DOHH2 (cell line): ENCODE results near the gene RCL1.

Experiments
- H3F3A ChIP-seq: fragments of 200-600 bp; sonication (generic), shearing (Covaris generic); 2 replicates; pipeline ENCODE4 v1.6.0; 2016; ENCODE audit warnings: antibody characterized with exemption, mild to moderate bottlenecking; ENCODE audit not compliant: control insufficient read depth, insufficient read depth
- H3K27ac ChIP-seq: fragments of 200-600 bp; sonication (generic); 2 replicates; pipeline ENCODE4 v1.5.1; 2014; ENCODE audit warnings: low read depth, mild to moderate bottlenecking, low read length, moderate library complexity
- H3K27me3 ChIP-seq: fragments of 200-600 bp; sonication (generic); 2 replicates; pipeline ENCODE4 v1.6.1; 2014; ENCODE audit warnings: mild to moderate bottlenecking, low read length, mixed read lengths; ENCODE audit not compliant: control insufficient read depth
- H3K36me3 ChIP-seq: fragments of 200-600 bp; sonication (generic); 2 replicates; pipeline ENCODE4 v1.6.1; 2014; ENCODE audit warnings: mild to moderate bottlenecking, low read length, moderate library complexity, mixed read lengths; ENCODE audit not compliant: control insufficient read depth
- H3K4me1 ChIP-seq: fragments of 200-600 bp; sonication (generic); 2 replicates; pipeline ENCODE4 v1.6.1; 2014; ENCODE audit warnings: mild to moderate bottlenecking, low read length, mixed read lengths; ENCODE audit not compliant: control insufficient read depth
- H3K4me2 ChIP-seq: fragments of 200-600 bp; sonication (generic); 2 replicates; pipeline ENCODE4 v1.6.0; 2014; ENCODE audit warnings: mild to moderate bottlenecking, low read length, moderate library complexity
- H3K4me3 ChIP-seq: fragments of 200-600 bp; sonication (generic); 2 replicates; pipeline ENCODE4 v1.5.1; 2014; ENCODE audit warnings: mild to moderate bottlenecking, low read length, mixed read lengths
- H3K79me2 ChIP-seq: fragments of 200-600 bp; sonication (generic); 2 replicates; pipeline ENCODE4 v1.6.1; 2014; ENCODE audit warnings: mild to moderate bottlenecking, low read length, mixed read lengths; ENCODE audit not compliant: control insufficient read depth
- H3K9me2 ChIP-seq: fragments of 200-600 bp; sonication (generic); replicated peaks from 2 replicates; pipeline ENCODE4 v1.6.1; 2014; ENCODE audit warnings: mild to moderate bottlenecking, low read length, mixed read lengths; ENCODE audit not compliant: control insufficient read depth
- H3K9me3 ChIP-seq: fragments of 200-600 bp; sonication (generic); 2 replicates; pipeline ENCODE4 v1.6.1; 2014; ENCODE audit warnings: antibody characterized with exemption, low read length, mixed read lengths; ENCODE audit not compliant: control insufficient read depth, insufficient read depth
- H4K20me1 ChIP-seq: fragments of 200-600 bp; sonication (generic); 2 replicates; pipeline ENCODE4 v1.6.0; 2014; ENCODE audit warnings: low read depth, mild to moderate bottlenecking, antibody characterized with exemption, low read length, moderate library complexity; ENCODE audit not compliant: control insufficient read depth, insufficient read depth
- CTCF ChIP-seq: fragments of 200-600 bp; sonication (generic); IDR thresholded peaks from one replicate; pipeline ENCODE4 v1.5.1; 2014; ENCODE audit warnings: antibody characterized with exemption, mild to moderate bottlenecking, low read depth, low read length; ENCODE audit not compliant: poor library complexity, severe bottlenecking
- EZH2phosphoT487 ChIP-seq: fragments of 200-600 bp; sonication (generic); IDR thresholded peaks from 2 replicates; pipeline ENCODE4 v1.6.1; 2017; ENCODE audit warnings: borderline replicate concordance, mild to moderate bottlenecking, antibody characterized with exemption, low read length, moderate library complexity, mixed read lengths

The RCL1 gene

DNA sequence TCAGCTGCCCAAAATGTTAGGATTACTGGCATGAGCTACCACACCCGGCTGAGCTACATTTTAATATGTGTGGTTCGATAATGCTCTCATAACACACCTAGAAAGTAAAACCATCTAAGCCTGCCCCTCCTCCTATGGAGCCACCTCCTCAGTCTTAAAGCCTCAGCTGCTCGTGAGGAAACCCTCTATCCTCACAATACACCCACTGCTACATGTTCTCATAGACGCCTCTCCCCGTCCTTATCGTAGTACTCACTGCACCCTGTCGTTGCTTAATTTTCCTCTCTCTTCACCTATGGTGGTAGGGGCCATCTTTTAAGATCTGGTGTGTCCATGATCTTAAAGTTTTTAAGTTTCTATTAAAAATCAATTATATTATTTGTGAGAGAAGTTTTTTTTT is 72.9 kb downstream of the RCL1 start:
- no peak for TF ChIP-seq CTCF
- TF ChIP-seq EZH2phosphoT487 = no peak
- no peaks in the 10 kb centered on the region for H4K20me1 ChIP-seq
- no peaks in the 10 kb centered on the region for H3K4me1 ChIP-seq
- H3K4me2 ChIP-seq = no peak overlapping the region
- no peaks in the 10 kb centered on the region for H3K9me2 ChIP-seq
- no peaks in the 10 kb centered on the region for H3F3A ChIP-seq
- no peak overlapping the region for H3K27ac ChIP-seq
- H3K4me3 ChIP-seq = no peak overlapping the region
- H3K36me3 ChIP-seq = peaks cover 12% of the 10 kb centered on the region
- H3K79me2 ChIP-seq = no peaks in the 10 kb centered on the region
- no peaks in the 10 kb centered on the region for H3K27me3 ChIP-seq
- H3K9me3 ChIP-seq = no peaks in the 10 kb centered on the region

DNA sequence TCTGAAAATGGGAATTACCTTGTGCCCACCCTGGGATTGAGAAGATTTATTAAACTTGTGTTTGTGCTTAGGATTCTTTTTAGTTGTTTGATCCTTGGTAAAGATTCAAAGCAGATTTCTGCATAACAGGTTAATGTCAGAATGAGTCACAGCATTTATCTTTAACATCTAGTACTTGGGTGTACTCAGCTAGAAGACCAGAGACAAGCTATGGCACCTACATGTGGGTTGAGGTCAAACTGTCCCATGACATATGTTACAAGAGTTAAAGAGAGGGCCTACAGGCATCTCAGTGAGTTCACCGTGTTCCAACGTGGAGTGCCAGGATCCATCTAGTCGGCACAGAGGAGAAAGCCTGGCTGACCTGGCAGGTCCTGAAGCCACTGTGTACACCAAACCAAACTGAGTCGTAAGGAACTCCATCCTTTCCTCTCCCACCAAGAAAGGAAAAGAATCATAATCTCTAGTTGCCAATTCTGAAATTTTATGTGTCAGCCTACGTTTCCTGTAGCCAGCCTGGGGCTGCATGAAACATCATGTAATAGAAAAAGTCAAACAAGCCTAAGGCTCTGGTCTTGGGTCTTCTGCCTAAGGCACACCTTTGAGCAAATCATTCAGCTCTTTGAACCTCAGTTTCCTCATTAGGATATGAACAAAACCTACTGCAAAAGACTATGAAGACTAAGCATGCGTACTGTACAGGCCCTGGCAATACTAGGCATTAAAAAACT is 73.7 kb downstream of the RCL1 start:
- Histone ChIP-seq H3K4me3 (no peak overlapping the region), H3K4me1 (no peaks in the 10 kb centered on the region), H3K4me2 (no peak overlapping the region), H4K20me1 (no peaks in the 10 kb centered on the region), H3K27me3 (no peaks in the 10 kb centered on the region), H3F3A (no peaks in the 10 kb centered on the region), H3K9me3 (no peaks in the 10 kb centered on the region), H3K79me2 (no peaks in the 10 kb centered on the region), H3K9me2 (no peaks in the 10 kb centered on the region), H3K36me3 (peaks cover 5% of the 10 kb centered on the region), H3K27ac (no peak overlapping the region)
- TF ChIP-seq CTCF (no peak), EZH2phosphoT487 (no peak)

GRCh38 chr9:4873066-4873465 is 80.3 kb downstream of the RCL1 start:
- Histone ChIP-seq H3K27me3 (no peaks in the 10 kb centered on the region), H3K9me2 (no peaks in the 10 kb centered on the region), H3K4me3 (no peak overlapping the region), H3K4me1 (no peaks in the 10 kb centered on the region), H3K36me3 (no peaks in the 10 kb centered on the region), H3K79me2 (no peaks in the 10 kb centered on the region), H3K27ac (no peak overlapping the region), H3K4me2 (no peak overlapping the region), H3F3A (no peaks in the 10 kb centered on the region), H3K9me3 (no peaks in the 10 kb centered on the region), H4K20me1 (no peaks in the 10 kb centered on the region)
- no peak for TF ChIP-seq EZH2phosphoT487
- no peak for TF ChIP-seq CTCF
